Mesendoderm (in vitro differentiated cells): Measurements from ENCODE around the gene IDS.

Experiments
- DNase-seq: peaks from one replicate; pipeline ENCODE4 v3.0.0; 2013
- H2AK5ac ChIP-seq: 2 replicates; pipeline ENCODE4 v1.6.1; 2013; ENCODE audit warnings: low read length, inconsistent platforms
- H2BK120ac ChIP-seq: 2 replicates; pipeline ENCODE4 v1.6.1; 2013; ENCODE audit warnings: low read depth, mild to moderate bottlenecking, low read length, moderate library complexity, mixed read lengths
- H2BK15ac ChIP-seq: replicated peaks from 2 replicates; pipeline ENCODE4 v1.6.1; 2013; ENCODE audit warnings: low read depth, mild to moderate bottlenecking, moderate library complexity
- H2BK5ac ChIP-seq: 2 replicates; pipeline ENCODE4 v1.6.1; 2013; ENCODE audit warnings: low read length, inconsistent platforms
- H3K18ac ChIP-seq: 2 replicates; pipeline ENCODE4 v1.6.1; 2013; ENCODE audit warnings: mild to moderate bottlenecking, low read length, mixed read lengths
- H3K23ac ChIP-seq: one replicate; pipeline ENCODE4 v1.6.1; 2013; ENCODE audit warnings: low read length
- H3K27ac ChIP-seq: 2 replicates; pipeline ENCODE4 v1.5.1; 2013; ENCODE audit warnings: low read depth, mild to moderate bottlenecking, inconsistent platforms, low read length, moderate library complexity
- H3K27me3 ChIP-seq: 2 replicates; pipeline ENCODE4 v1.6.1; 2013; ENCODE audit warnings: low read length, control low read depth, mild to moderate bottlenecking, inconsistent platforms; ENCODE audit not compliant: insufficient read depth, poor library complexity
- H3K36me3 ChIP-seq: 2 replicates; pipeline ENCODE4 v1.6.1; 2013; ENCODE audit warnings: low read length, inconsistent platforms; ENCODE audit not compliant: control insufficient read depth, insufficient read depth
- H3K4ac ChIP-seq: one replicate; pipeline ENCODE4 v1.6.1; 2013; ENCODE audit warnings: low read depth, mild to moderate bottlenecking, low read length, moderate library complexity
- H3K4me1 ChIP-seq: 2 replicates; pipeline ENCODE4 v1.6.1; 2013; ENCODE audit warnings: low read depth, low read length, inconsistent platforms; ENCODE audit not compliant: control insufficient read depth
- H3K4me2 ChIP-seq: 2 replicates; pipeline ENCODE4 v1.6.1; 2013; ENCODE audit warnings: low read length
- H3K4me3 ChIP-seq: 2 replicates; pipeline ENCODE4 v1.5.1; 2013; ENCODE audit warnings: mild to moderate bottlenecking, low read length
- H3K56ac ChIP-seq: one replicate; pipeline ENCODE4 v1.6.1; 2013; ENCODE audit warnings: low read length
- H3K79me1 ChIP-seq: 2 replicates; pipeline ENCODE4 v1.6.1; 2013; ENCODE audit warnings: low read length, inconsistent platforms
- H3K79me2 ChIP-seq: 2 replicates; pipeline ENCODE4 v1.6.1; 2013; ENCODE audit warnings: mild to moderate bottlenecking, low read length; ENCODE audit not compliant: control insufficient read depth, insufficient read depth
- H3K9ac ChIP-seq: 2 replicates; pipeline ENCODE4 v1.6.1; 2013; ENCODE audit warnings: low read length, inconsistent platforms
- H4K5ac ChIP-seq: one replicate; pipeline ENCODE4 v1.6.1; 2013; ENCODE audit warnings: low read length
- H4K8ac ChIP-seq: one replicate; pipeline ENCODE4 v1.6.1; 2013; ENCODE audit warnings: low read depth, mild to moderate bottlenecking, control low read depth, low read length, moderate library complexity
- WGBS: extraction: QIAGEN DNeasy Blood & Tissue Kit; methylation state at CpG from one replicate; pipeline ENCODE4 v1.1.7; 2013; ENCODE audit warnings: low lambda C conversion rate, missing lambda C conversion rate; ENCODE audit not compliant: insufficient coverage; ENCODE audit errors: extremely low coverage; 5-methylcytosine and 5-hydroxymethylcytosine counted together

The IDS gene

DNA sequence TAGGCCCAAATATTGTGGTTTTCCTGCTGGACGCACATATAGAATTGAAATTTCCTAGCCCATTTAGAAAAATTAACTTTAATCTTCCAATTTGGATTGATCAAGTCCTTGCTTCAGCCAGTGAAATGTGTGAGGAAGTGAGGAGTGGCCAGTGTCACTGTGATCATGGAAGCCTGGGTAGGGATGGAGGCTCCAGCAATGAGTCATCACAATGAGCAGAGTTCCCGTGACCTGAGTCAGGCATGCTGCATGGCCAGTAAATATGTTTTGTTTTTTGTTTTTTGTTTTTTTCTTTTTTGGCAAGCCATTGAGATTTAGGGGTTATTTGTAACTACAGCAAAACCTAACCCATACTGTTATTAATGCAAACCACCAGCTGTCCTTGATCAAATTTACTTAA lies 52.1 kb downstream of the IDS start:
- H3K79me2 ChIP-seq, result no peaks in the 10 kb centered on the region
- H2BK120ac ChIP-seq, result no peak overlapping the region
- no peaks in the 10 kb centered on the region for H3K4me1 ChIP-seq
- no peak overlapping the region for H3K27ac ChIP-seq
- H3K4me2 ChIP-seq, result no peak overlapping the region
- H4K8ac ChIP-seq, result no peak overlapping the region
- no peak overlapping the region for H4K5ac ChIP-seq
- no peak overlapping the region for H3K23ac ChIP-seq
- no peak overlapping the region for H2BK15ac ChIP-seq
- no peak overlapping the region for H3K9ac ChIP-seq
- no peaks in the 10 kb centered on the region for H3K36me3 ChIP-seq
- no peaks in the 10 kb centered on the region for H3K27me3 ChIP-seq
- no peak overlapping the region for H2AK5ac ChIP-seq
- DNase-seq, result peak; percentile 69
- no peaks in the 10 kb centered on the region for H3K79me1 ChIP-seq
- WGBS, result no CpG with 5 or more reads among the region's 2 CpGs
- no peak overlapping the region for H2BK5ac ChIP-seq
- no peak overlapping the region for H3K4ac ChIP-seq
- no peak overlapping the region for H3K4me3 ChIP-seq
- no peak overlapping the region for H3K18ac ChIP-seq
- no peak overlapping the region for H3K56ac ChIP-seq

DNA sequence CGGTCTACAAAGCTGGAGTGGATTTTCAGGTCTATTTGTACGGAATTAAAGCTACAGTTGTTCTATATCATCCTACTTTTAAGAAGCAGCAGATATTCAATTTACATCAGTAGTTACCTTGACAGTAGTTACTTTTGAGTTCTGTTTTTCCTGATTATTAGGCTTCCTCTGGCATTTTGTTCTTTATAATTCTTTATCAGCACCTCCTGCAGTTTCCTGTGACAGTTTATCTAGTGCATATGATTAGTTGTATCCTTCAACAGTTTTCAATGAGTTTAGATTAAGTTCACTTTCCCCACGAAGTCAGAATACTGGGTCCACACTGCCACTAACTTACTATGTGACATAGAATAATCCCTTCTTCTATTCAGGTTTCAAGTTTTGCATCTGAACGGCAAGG lies 71.7 kb downstream of the IDS start:
- peak; percentile 2 for DNase-seq
- Histone ChIP-seq H3K4me1 (no peaks in the 10 kb centered on the region), H3K79me2 (no peaks in the 10 kb centered on the region), H3K4ac (no peak overlapping the region), H3K79me1 (no peaks in the 10 kb centered on the region), H3K56ac (no peak overlapping the region), H4K8ac (no peak overlapping the region), H3K4me2 (no peak overlapping the region), H2AK5ac (no peak overlapping the region), H2BK15ac (no peak overlapping the region), H4K5ac (no peak overlapping the region), H3K9ac (no peak overlapping the region), H3K4me3 (no peak overlapping the region), H2BK5ac (no peak overlapping the region), H3K27me3 (no peaks in the 10 kb centered on the region), H3K23ac (no peak overlapping the region), H3K36me3 (no peaks in the 10 kb centered on the region), H3K27ac (no peak overlapping the region), H2BK120ac (no peak overlapping the region), H3K18ac (no peak overlapping the region)
- WGBS, result no CpG with 5 or more reads among the region's 4 CpGs

DNA sequence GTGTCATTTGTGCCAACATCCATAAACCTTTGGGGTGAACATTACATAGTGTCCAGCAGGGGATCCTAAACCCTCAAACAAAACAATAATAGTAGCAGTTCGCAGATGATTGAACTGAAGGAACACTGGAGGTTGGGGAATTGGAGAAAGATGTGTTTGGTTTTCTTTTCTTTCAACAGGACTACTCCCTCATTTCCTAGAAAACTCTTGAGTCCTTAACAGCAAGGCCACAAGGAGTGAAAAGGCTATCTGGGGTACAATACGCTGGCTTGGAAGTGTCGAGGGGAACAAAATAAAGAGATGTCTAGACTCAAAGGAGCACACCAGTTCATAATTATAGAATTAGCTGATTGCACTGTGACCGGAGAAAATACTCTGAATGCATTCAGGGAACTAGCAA lies 72.1 kb downstream of the IDS start:
- Histone ChIP-seq H3K27ac (no peak overlapping the region), H3K4ac (no peak overlapping the region), H3K4me3 (no peak overlapping the region), H2BK5ac (no peak overlapping the region), H3K56ac (no peak overlapping the region), H3K9ac (no peak overlapping the region), H4K8ac (no peak overlapping the region), H3K23ac (no peak overlapping the region), H3K79me1 (no peaks in the 10 kb centered on the region), H2AK5ac (no peak overlapping the region), H3K27me3 (no peaks in the 10 kb centered on the region), H3K18ac (no peak overlapping the region), H2BK120ac (no peak overlapping the region), H3K4me1 (no peaks in the 10 kb centered on the region), H2BK15ac (no peak overlapping the region), H3K4me2 (no peak overlapping the region), H3K79me2 (no peaks in the 10 kb centered on the region), H3K36me3 (no peaks in the 10 kb centered on the region), H4K5ac (no peak overlapping the region)
- DNase-seq, result no peak
- no CpG with 5 or more reads among the region's 4 CpGs for WGBS
